Measurements from ENCODE around the gene GPR78.

DNA sequence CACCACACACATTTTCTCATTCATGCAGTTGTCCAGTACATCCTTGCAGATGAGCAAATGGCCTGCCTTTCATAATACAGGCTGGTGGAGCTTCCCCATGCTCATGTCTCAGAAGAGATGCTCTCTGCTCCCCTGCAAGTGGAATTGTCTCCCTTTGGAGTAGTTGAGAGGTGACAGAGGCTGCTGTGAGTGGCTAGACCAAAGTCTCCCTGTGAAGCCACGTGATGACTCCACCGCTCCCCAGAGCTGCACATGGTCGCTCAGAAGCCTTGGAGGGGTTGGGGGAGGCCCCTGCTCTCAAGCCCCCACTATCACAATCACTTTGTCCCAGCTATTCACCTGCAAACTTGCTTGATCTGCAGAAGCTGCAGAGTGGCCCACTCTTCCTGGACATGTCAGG, 1.5 kb upstream of the GPR78 start:
- TF ChIP-seq, protein P1, sequence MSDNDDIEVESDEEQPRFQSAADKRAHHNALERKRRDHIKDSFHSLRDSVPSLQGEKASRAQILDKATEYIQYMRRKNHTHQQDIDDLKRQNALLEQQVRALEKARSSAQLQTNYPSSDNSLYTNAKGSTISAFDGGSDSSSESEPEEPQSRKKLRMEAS (IDR thresholded peaks at IDR 0.05): no peak
- TF ChIP-seq YY1 (IDR thresholded peaks at IDR 0.05): no peak
- TF ChIP-seq, protein P2, sequence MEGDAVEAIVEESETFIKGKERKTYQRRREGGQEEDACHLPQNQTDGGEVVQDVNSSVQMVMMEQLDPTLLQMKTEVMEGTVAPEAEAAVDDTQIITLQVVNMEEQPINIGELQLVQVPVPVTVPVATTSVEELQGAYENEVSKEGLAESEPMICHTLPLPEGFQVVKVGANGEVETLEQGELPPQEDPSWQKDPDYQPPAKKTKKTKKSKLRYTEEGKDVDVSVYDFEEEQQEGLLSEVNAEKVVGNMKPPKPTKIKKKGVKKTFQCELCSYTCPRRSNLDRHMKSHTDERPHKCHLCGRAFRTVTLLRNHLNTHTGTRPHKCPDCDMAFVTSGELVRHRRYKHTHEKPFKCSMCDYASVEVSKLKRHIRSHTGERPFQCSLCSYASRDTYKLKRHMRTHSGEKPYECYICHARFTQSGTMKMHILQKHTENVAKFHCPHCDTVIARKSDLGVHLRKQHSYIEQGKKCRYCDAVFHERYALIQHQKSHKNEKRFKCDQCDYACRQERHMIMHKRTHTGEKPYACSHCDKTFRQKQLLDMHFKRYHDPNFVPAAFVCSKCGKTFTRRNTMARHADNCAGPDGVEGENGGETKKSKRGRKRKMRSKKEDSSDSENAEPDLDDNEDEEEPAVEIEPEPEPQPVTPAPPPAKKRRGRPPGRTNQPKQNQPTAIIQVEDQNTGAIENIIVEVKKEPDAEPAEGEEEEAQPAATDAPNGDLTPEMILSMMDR (IDR thresholded peaks at IDR 0.05; ENCODE audit: low read depth, low read length, missing input control): no peak
